ENCODE measurements around the gene RAB11FIP4.

GRCh38 chr17:31433091-31433790, 41.8 kb downstream of the RAB11FIP4 start:
- TF ChIP-seq CTCF (conservative IDR thresholded peaks at IDR 0.05; ENCODE audit: low read length) (no peak), EZH2phosphoT487 (IDR thresholded peaks at IDR 0.05; ENCODE audit: borderline replicate concordance) (no peak)
